ENCODE results near the gene LRP1B. TPM values are rescaled to one million over a fixed set of nuclear protein-coding genes. Genes with fewer than 3 reads are reported as not detected.

Gene LRP1B
- total and polyA plus RNA-seq, 7 experiments from 2014 or later: 0.10 TPM; not detected in 6

GRCh38 chr2:141887363-141887762 is 243.5 kb downstream of the LRP1B start:
- Mint-ChIP-seq H3K36me3 (no peaks in the 10 kb centered on the region), H3K4me1 (no peaks in the 10 kb centered on the region), H3K27ac (no peak overlapping the region), H3K27me3 (no peaks in the 10 kb centered on the region), H3K9me3 (peaks cover 0 to 12% (median 2%) of the 10 kb centered on the region in 11 donors), H3K4me3 (no peak overlapping the region)
- POLR2A ChIA-PET: interaction anchor here (1.0 kb wide), 1 partner anchor 10 kb away, joined by 3 read pairs; no protein-coding TSS in a partner anchor
- ATAC-seq (no peak), DNase-seq (no peak)
- Histone ChIP-seq H3K4me1 (ENCODE audit: control insufficient read depth in 2 of 2, insufficient read depth in 2 of 2, low read length in 2 of 2) (no peaks in the 10 kb centered on the region), H3K36me3 (ENCODE audit: control insufficient read depth in 2 of 3, insufficient read depth in 3 of 3, low read length in 3 of 3) (no peaks in the 10 kb centered on the region), H3K27me3 (ENCODE audit: control insufficient read depth in 2 of 2, insufficient read depth in 2 of 2, low read length in 2 of 2) (no peaks in the 10 kb centered on the region), H3K4me3 (ENCODE audit: low read length) (no peak overlapping the region), H3K27ac (ENCODE audit: low read depth, low read length) (no peak overlapping the region), H3K9me3 (ENCODE audit: control insufficient read depth in 2 of 3, low read length in 3 of 3) (no peaks in the 10 kb centered on the region)
- CTCF ChIA-PET: no interaction called here
- intact Hi-C loops (cut with micrococcal nuclease): no loop called here

GRCh38 chr2:141878016-141878415 is 252.8 kb downstream of the LRP1B start:
- no peaks in the 10 kb centered on the region for H3K36me3 ChIP-seq (ENCODE audit: control insufficient read depth in 2 of 3, insufficient read depth in 3 of 3, low read length in 3 of 3)
- H3K27ac Mint-ChIP-seq: no peak overlapping the region
- no peaks in the 10 kb centered on the region for H3K9me3 ChIP-seq (ENCODE audit: control insufficient read depth in 2 of 3, low read length in 3 of 3)
- DNase-seq (no peak), ATAC-seq (no peak)
- no peaks in the 10 kb centered on the region for H3K36me3 Mint-ChIP-seq
- no peaks in the 10 kb centered on the region for H3K4me1 ChIP-seq (ENCODE audit: control insufficient read depth in 2 of 2, insufficient read depth in 2 of 2, low read length in 2 of 2)
- no peak overlapping the region for H3K4me3 ChIP-seq (ENCODE audit: low read length)
- H3K27me3 Mint-ChIP-seq: no peaks in the 10 kb centered on the region
- ChIA-PET CTCF (no interaction called here), POLR2A (no interaction called here)
- no peaks in the 10 kb centered on the region for H3K27me3 ChIP-seq (ENCODE audit: control insufficient read depth in 2 of 2, insufficient read depth in 2 of 2, low read length in 2 of 2)
- H3K9me3 Mint-ChIP-seq: peaks cover 0 to 7% (median 0%) of the 10 kb centered on the region in 11 donors
- intact Hi-C loops (cut with micrococcal nuclease): no loop called here
- no peak overlapping the region for H3K27ac ChIP-seq (ENCODE audit: low read depth, low read length)
- no peak overlapping the region for H3K4me3 Mint-ChIP-seq
- H3K4me1 Mint-ChIP-seq: no peaks in the 10 kb centered on the region

GRCh38 chr2:141871913-141872634 is 258.7 kb downstream of the LRP1B start:
- ChIA-PET POLR2A (no interaction called here), CTCF (no interaction called here)
- no peaks in the 10 kb centered on the region for H3K4me1 Mint-ChIP-seq

GRCh38 chr2:141869572-141869971 is 261.2 kb downstream of the LRP1B start:
- ATAC-seq: no peak
- ChIA-PET CTCF (no interaction called here), POLR2A (no interaction called here)
- intact Hi-C loops (cut with micrococcal nuclease): no loop called here
- Histone ChIP-seq H3K4me1 (ENCODE audit: control insufficient read depth in 2 of 2, insufficient read depth in 2 of 2, low read length in 2 of 2) (no peaks in the 10 kb centered on the region), H3K4me3 (ENCODE audit: low read length) (no peak overlapping the region), H3K36me3 (ENCODE audit: control insufficient read depth in 2 of 3, insufficient read depth in 3 of 3, low read length in 3 of 3) (no peaks in the 10 kb centered on the region), H3K27me3 (ENCODE audit: control insufficient read depth in 2 of 2, insufficient read depth in 2 of 2, low read length in 2 of 2) (no peaks in the 10 kb centered on the region), H3K9me3 (ENCODE audit: control insufficient read depth in 2 of 3, low read length in 3 of 3) (no peaks in the 10 kb centered on the region), H3K27ac (ENCODE audit: low read depth, low read length) (no peak overlapping the region)
- Mint-ChIP-seq H3K4me3 (no peak overlapping the region), H3K36me3 (no peaks in the 10 kb centered on the region), H3K27ac (no peak overlapping the region), H3K9me3 (peaks cover 0 to 17% (median 3%) of the 10 kb centered on the region in 11 donors), H3K27me3 (no peaks in the 10 kb centered on the region), H3K4me1 (no peaks in the 10 kb centered on the region)
- no peak for DNase-seq

More at GRCh38 chr2:141871913-141872634, 258.7 kb downstream of the LRP1B start:
- Histone ChIP-seq H3K4me3 (ENCODE audit: low read length) (no peak overlapping the region), H3K27me3 (ENCODE audit: control insufficient read depth in 2 of 2, insufficient read depth in 2 of 2, low read length in 2 of 2) (no peaks in the 10 kb centered on the region), H3K36me3 (ENCODE audit: control insufficient read depth in 2 of 3, insufficient read depth in 3 of 3, low read length in 3 of 3) (no peaks in the 10 kb centered on the region), H3K4me1 (ENCODE audit: control insufficient read depth in 2 of 2, insufficient read depth in 2 of 2, low read length in 2 of 2) (no peaks in the 10 kb centered on the region), H3K9me3 (ENCODE audit: control insufficient read depth in 2 of 3, low read length in 3 of 3) (no peaks in the 10 kb centered on the region), H3K27ac (ENCODE audit: low read depth, low read length) (no peak overlapping the region)
- DNase-seq (no peak), ATAC-seq (no peak)
- no peaks in the 10 kb centered on the region for H3K27me3 Mint-ChIP-seq
- H3K36me3 Mint-ChIP-seq: no peaks in the 10 kb centered on the region
- intact Hi-C loops (cut with micrococcal nuclease): no loop called here
- no peak overlapping the region for H3K4me3 Mint-ChIP-seq
- H3K27ac Mint-ChIP-seq: no peak overlapping the region
- peaks cover 0 to 17% (median 3%) of the 10 kb centered on the region in 11 donors for H3K9me3 Mint-ChIP-seq

GRCh38 chr2:141863964-141864363 is 266.9 kb downstream of the LRP1B start:
- POLR2A ChIA-PET: no interaction called here

GRCh38 chr2:141856215-141856919 is 274.4 kb downstream of the LRP1B start:
- Histone ChIP-seq H3K27ac (ENCODE audit: low read depth, low read length) (no peak overlapping the region), H3K9me3 (ENCODE audit: control insufficient read depth in 2 of 3, low read length in 3 of 3) (no peaks in the 10 kb centered on the region), H3K36me3 (ENCODE audit: control insufficient read depth in 2 of 3, insufficient read depth in 3 of 3, low read length in 3 of 3) (no peaks in the 10 kb centered on the region), H3K4me3 (ENCODE audit: low read length) (no peak overlapping the region), H3K4me1 (ENCODE audit: control insufficient read depth in 2 of 2, insufficient read depth in 2 of 2, low read length in 2 of 2) (no peaks in the 10 kb centered on the region), H3K27me3 (ENCODE audit: control insufficient read depth in 2 of 2, insufficient read depth in 2 of 2, low read length in 2 of 2) (no peaks in the 10 kb centered on the region)
- no peak for ATAC-seq
- Mint-ChIP-seq H3K27ac (no peak overlapping the region), H3K9me3 (peaks cover 0 to 15% (median 2%) of the 10 kb centered on the region in 11 donors), H3K27me3 (no peaks in the 10 kb centered on the region), H3K36me3 (no peaks in the 10 kb centered on the region), H3K4me1 (no peaks in the 10 kb centered on the region), H3K4me3 (no peak overlapping the region)
- CTCF ChIA-PET: interaction anchor here (0.8 kb wide), 1 partner anchor 11 kb away, joined by 3 read pairs; no protein-coding TSS in a partner anchor
- intact Hi-C loops (cut with micrococcal nuclease): no loop called here
- no peak for DNase-seq
- POLR2A ChIA-PET: no interaction called here

More at GRCh38 chr2:141863964-141864363, 266.9 kb downstream of the LRP1B start:
- no peak overlapping the region for H3K4me3 ChIP-seq (ENCODE audit: low read length)
- H3K36me3 ChIP-seq (ENCODE audit: control insufficient read depth in 2 of 3, insufficient read depth in 3 of 3, low read length in 3 of 3): no peaks in the 10 kb centered on the region
- DNase-seq (no peak), ATAC-seq (no peak)
- Mint-ChIP-seq H3K27ac (no peak overlapping the region), H3K36me3 (no peaks in the 10 kb centered on the region), H3K27me3 (no peaks in the 10 kb centered on the region), H3K4me1 (no peaks in the 10 kb centered on the region), H3K4me3 (no peak overlapping the region), H3K9me3 (peaks cover 0 to 18% (median 0%) of the 10 kb centered on the region in 11 donors)
- intact Hi-C loops (cut with micrococcal nuclease): no loop called here
- H3K9me3 ChIP-seq (ENCODE audit: control insufficient read depth in 2 of 3, low read length in 3 of 3): no peaks in the 10 kb centered on the region
- no peak overlapping the region for H3K27ac ChIP-seq (ENCODE audit: low read depth, low read length)
- CTCF ChIA-PET: interaction anchor here (0.7 kb wide), 1 partner anchor 566 kb away, joined by 3 read pairs; no protein-coding TSS in a partner anchor
- H3K27me3 ChIP-seq (ENCODE audit: control insufficient read depth in 2 of 2, insufficient read depth in 2 of 2, low read length in 2 of 2): no peaks in the 10 kb centered on the region
- no peaks in the 10 kb centered on the region for H3K4me1 ChIP-seq (ENCODE audit: control insufficient read depth in 2 of 2, insufficient read depth in 2 of 2, low read length in 2 of 2)

Data from naive thymus-derived CD4-positive, alpha-beta T cell (primary cell).